Uterus (tissue), 2 donors: ENCODE data around the gene NUP58.

ENCODE experiments used
- POLR2A ChIP-seq, 2 donors: fragments of 450-650 bp; IDR thresholded peaks; one replicate each; pipeline ENCODE4 v1.6.1; 2016; ENCODE audit warnings: antibody characterized with exemption in 2 of 2, mild to moderate bottlenecking in 1 of 2, moderate library complexity in 1 of 2
- TF ChIP-seq, protein P1 (sequence below), 4 experiments: fragments of 200-600 bp in 2 of 4; fragments of 450-650 bp in 2 of 4; sonication (generic) in 2 of 4; IDR thresholded peaks; one replicate each; pipeline ENCODE4 v1.5.1; 2016 to 2019; ENCODE audit warnings: antibody characterized with exemption in 4 of 4, mild to moderate bottlenecking in 2 of 4, moderate library complexity in 1 of 4

GRCh38 chr13:25345576-25345975, 44.2 kb downstream of the NUP58 start:
- no peak for TF ChIP-seq POLR2A (IDR thresholded peaks at IDR 0.05)
- TF ChIP-seq, protein P1, sequence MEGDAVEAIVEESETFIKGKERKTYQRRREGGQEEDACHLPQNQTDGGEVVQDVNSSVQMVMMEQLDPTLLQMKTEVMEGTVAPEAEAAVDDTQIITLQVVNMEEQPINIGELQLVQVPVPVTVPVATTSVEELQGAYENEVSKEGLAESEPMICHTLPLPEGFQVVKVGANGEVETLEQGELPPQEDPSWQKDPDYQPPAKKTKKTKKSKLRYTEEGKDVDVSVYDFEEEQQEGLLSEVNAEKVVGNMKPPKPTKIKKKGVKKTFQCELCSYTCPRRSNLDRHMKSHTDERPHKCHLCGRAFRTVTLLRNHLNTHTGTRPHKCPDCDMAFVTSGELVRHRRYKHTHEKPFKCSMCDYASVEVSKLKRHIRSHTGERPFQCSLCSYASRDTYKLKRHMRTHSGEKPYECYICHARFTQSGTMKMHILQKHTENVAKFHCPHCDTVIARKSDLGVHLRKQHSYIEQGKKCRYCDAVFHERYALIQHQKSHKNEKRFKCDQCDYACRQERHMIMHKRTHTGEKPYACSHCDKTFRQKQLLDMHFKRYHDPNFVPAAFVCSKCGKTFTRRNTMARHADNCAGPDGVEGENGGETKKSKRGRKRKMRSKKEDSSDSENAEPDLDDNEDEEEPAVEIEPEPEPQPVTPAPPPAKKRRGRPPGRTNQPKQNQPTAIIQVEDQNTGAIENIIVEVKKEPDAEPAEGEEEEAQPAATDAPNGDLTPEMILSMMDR (IDR thresholded peaks at IDR 0.05), result no peak
